HepG2 (cell line): Measurements from ENCODE around the gene OR6S1. TPM values are rescaled to one million over a fixed set of nuclear protein-coding genes. Genes with fewer than 3 reads are reported as not detected.

Experiments used
- AHDC1 ChIP-seq: sonication (generic); formaldehyde crosslinking; IDR thresholded peaks from 2 replicates; pipeline ENCODE4 v1.5.1; 2020; ENCODE audit warnings: mild to moderate bottlenecking, missing genetic modification reagents, borderline replicate concordance
- AKAP8 ChIP-seq: sonication (generic); formaldehyde crosslinking; IDR thresholded peaks from 2 replicates; pipeline ENCODE4 v1.5.1; 2020; ENCODE audit warnings: mild to moderate bottlenecking, missing genetic modification reagents
- HHEX ChIP-seq: IDR thresholded peaks from 2 replicates; pipeline ENCODE4 v1.6.1; 2016; ENCODE audit warnings: control low read depth
- KMT2B ChIP-seq: IDR thresholded peaks from 2 replicates; pipeline ENCODE4 v1.6.1; 2016; ENCODE audit warnings: missing genetic modification reagents, missing compliant biosample characterization
- NFE2L1 ChIP-seq: sonication (generic); formaldehyde crosslinking; IDR thresholded peaks from 2 replicates; pipeline ENCODE4 v1.4.0; 2020; ENCODE audit warnings: missing genetic modification reagents, mild to moderate bottlenecking, borderline replicate concordance
- PLRG1 ChIP-seq: fragments of 450-650 bp; conservative IDR thresholded peaks from 2 replicates; pipeline ENCODE4 v1.6.1; 2016
- REL ChIP-seq: sonication (generic); formaldehyde crosslinking; conservative IDR thresholded peaks from 2 replicates; pipeline ENCODE4 v1.8.0; 2022; ENCODE audit warnings: mild to moderate bottlenecking, missing genetic modification reagents, moderate library complexity
- REPIN1 ChIP-seq: sonication (generic); formaldehyde crosslinking; IDR thresholded peaks from 2 replicates; pipeline ENCODE4 v1.8.0; 2022; ENCODE audit warnings: missing genetic modification reagents, low read depth, mild to moderate bottlenecking, borderline replicate concordance
- TBP ChIP-seq: sonication (generic); formaldehyde crosslinking; IDR thresholded peaks from 2 replicates; pipeline ENCODE4 v1.5.0; 2020; ENCODE audit warnings: missing genetic modification reagents
- ZBTB1 ChIP-seq: sonication (generic); formaldehyde crosslinking; IDR thresholded peaks from 2 replicates; pipeline ENCODE4 v1.4.0; 2020; ENCODE audit warnings: missing genetic modification reagents, borderline replicate concordance
- ZBTB34 ChIP-seq: sonication (generic); formaldehyde crosslinking; IDR thresholded peaks from 2 replicates; pipeline ENCODE4 v1.8.0; 2022; ENCODE audit warnings: mild to moderate bottlenecking, missing genetic modification reagents
- ZNF180 ChIP-seq: sonication (generic); formaldehyde crosslinking; IDR thresholded peaks from 2 replicates; pipeline ENCODE4 v1.4.0; 2020; ENCODE audit warnings: low read depth, missing genetic modification reagents, borderline replicate concordance
- ZNF274 ChIP-seq: sonication (generic); formaldehyde crosslinking; IDR thresholded peaks from 2 replicates; pipeline ENCODE4 v1.5.1; 2020; ENCODE audit warnings: mild to moderate bottlenecking, missing genetic modification reagents
- ZNF276 ChIP-seq: sonication (generic); formaldehyde crosslinking; IDR thresholded peaks from 2 replicates; pipeline ENCODE4 v1.4.0; 2020; ENCODE audit warnings: mild to moderate bottlenecking, low read depth, missing genetic modification reagents
- ZNF557 ChIP-seq: sonication (generic); formaldehyde crosslinking; IDR thresholded peaks from 2 replicates; pipeline ENCODE4 v1.4.0; 2020; ENCODE audit warnings: missing genetic modification reagents
- ZNF605 ChIP-seq: sonication (generic); formaldehyde crosslinking; IDR thresholded peaks from 2 replicates; pipeline ENCODE4 v1.8.0; 2022; ENCODE audit warnings: mild to moderate bottlenecking, missing genetic modification reagents
- ZNF615 ChIP-seq: sonication (generic); formaldehyde crosslinking; IDR thresholded peaks from 2 replicates; pipeline ENCODE4 v1.5.0; 2020; ENCODE audit warnings: mild to moderate bottlenecking, missing genetic modification reagents, borderline replicate concordance
- ZNF629 ChIP-seq: sonication (generic); formaldehyde crosslinking; conservative IDR thresholded peaks from 2 replicates; pipeline ENCODE4 v1.5.0; 2020; ENCODE audit warnings: missing genetic modification reagents
- ZNF670 ChIP-seq: sonication (generic); formaldehyde crosslinking; IDR thresholded peaks from 2 replicates; pipeline ENCODE4 v1.8.0; 2022; ENCODE audit warnings: mild to moderate bottlenecking, missing genetic modification reagents, borderline replicate concordance
- ZNF672 ChIP-seq: sonication (generic); formaldehyde crosslinking; IDR thresholded peaks from 2 replicates; pipeline ENCODE4 v1.8.1; 2022; ENCODE audit warnings: missing genetic modification reagents
- ZNF678 ChIP-seq: sonication (generic); formaldehyde crosslinking; IDR thresholded peaks from 2 replicates; pipeline ENCODE4 v1.4.0; 2020; ENCODE audit warnings: mild to moderate bottlenecking, missing genetic modification reagents
- ZNF792 ChIP-seq: IDR thresholded peaks from 2 replicates; pipeline ENCODE4 v1.6.1; 2016
- ZSCAN9 ChIP-seq: IDR thresholded peaks from 2 replicates; pipeline ENCODE4 v1.6.1; 2016; ENCODE audit warnings: borderline replicate concordance
- polyA plus RNA-seq, 8 experiments: library from polyadenylated mRNA; depleted of rRNA in 3 of 8; stranded (reverse) in 7 of 8; unstranded in 1 of 8; fragments of >200 nt; fragmentation: Illumina TruSeq in 4 of 8; extraction: Trizol in 4 of 8; gene quantifications; 2 replicates each; pipeline versions ENCODE4 v1.2.1 to v1.2.3, GENCODE V29; 2011 to 2016; ENCODE audit warnings: low read depth in 4 of 8, missing spikeins in 1 of 8, mixed read lengths in 1 of 8; ENCODE audit not compliant: insufficient read depth in 1 of 8
- total RNA-seq, 5 experiments: library from RNA; depleted of rRNA; stranded (reverse); fragments of >200 nt; fragmentation: Illumina TruSeq; extraction: Trizol; gene quantifications; 2 replicates each; pipeline ENCODE4 v1.2.3, GENCODE V29; 2016; ENCODE audit warnings: low read depth in 1 of 5

Gene OR6S1
- total and polyA plus RNA-seq, 2 of the 13 experiments (the other 11 are each of a cell fraction or from before 2014, with no cell fraction given) = 0.09 TPM; not detected in 1

- TF ChIP-seq ZNF276 (CRISPR knock-in tag) (no peak), AKAP8 (CRISPR knock-in tag) (no peak), ZBTB1 (CRISPR knock-in tag) (no peak), HHEX (CRISPR knock-in tag) (no peak), ZSCAN9 (CRISPR knock-in tag) (no peak), ZNF629 (CRISPR knock-in tag) (0 out of 2 replicates have a peak, but pooled peaks have one; percentile 23), ZBTB34 (CRISPR knock-in tag) (0 out of 2 replicates have a peak, but pooled peaks have one; percentile 34), ZNF605 (CRISPR knock-in tag) (0 out of 2 replicates have a peak, but pooled peaks have one; percentile 36), PLRG1 (no peak), ZNF670 (0 out of 2 replicates have a peak, but pooled peaks have one; percentile 43), NFE2L1 (CRISPR knock-in tag) (no peak), REL (CRISPR knock-in tag) (no peak), ZNF557 (no peak), ZNF678 (CRISPR knock-in tag) (0 out of 2 replicates have a peak, but pooled peaks have one; percentile 57), ZNF672 (CRISPR knock-in tag) (no peak), AHDC1 (CRISPR knock-in tag) (peak; percentile 21; the same call in 1 of the 2 replicates), ZNF180 (CRISPR knock-in tag) (no peak), KMT2B (CRISPR knock-in tag) (no peak; the same call in 1 of the 2 replicates), ZNF274 (CRISPR knock-in tag) (no peak), REPIN1 (CRISPR knock-in tag) (0 out of 2 replicates have a peak, but pooled peaks have one; percentile 42), TBP (CRISPR knock-in tag) (no peak), ZNF792 (CRISPR knock-in tag) (0 out of 2 replicates have a peak, but pooled peaks have one; percentile 44), ZNF615 (0 out of 2 replicates have a peak, but pooled peaks have one; percentile 51)
These were observed 11.0 kb downstream of the OR6S1 start (continued) for GRCh38 chr14:20630340-20631022.
